AG09309 (cell line): ENCODE data around the gene SAMMSON.

Experiments
- DNase-seq: peaks from one replicate; pipeline ENCODE4 v3.0.0-alpha.2; 2010; ENCODE audit warnings: low read depth
- H3K4me3 ChIP-seq: 2 replicates; pipeline ENCODE4 v1.5.1; 2011; ENCODE audit warnings: mild to moderate bottlenecking, low read depth, low read length, moderate library complexity; ENCODE audit not compliant: control insufficient read depth
- CTCF ChIP-seq: IDR thresholded peaks from 2 replicates; pipeline ENCODE4 v1.5.1; 2011; ENCODE audit warnings: mild to moderate bottlenecking, low read depth, low read length, inconsistent platforms; ENCODE audit not compliant: insufficient read depth, control insufficient read depth; ENCODE audit errors: missing control alignments

SAMMSON gene

GRCh38 chr3:69970827-69971226 is 28.7 kb upstream of the SAMMSON start:
- no peak overlapping the region for H3K4me3 ChIP-seq
- no peak for DNase-seq
- TF ChIP-seq CTCF = no peak

GRCh38 chr3:69972672-69973071 is 26.9 kb upstream of the SAMMSON start:
- no peak overlapping the region for H3K4me3 ChIP-seq
- no peak for TF ChIP-seq CTCF
- DNase-seq = no peak

- DNase-seq = no peak
- H3K4me3 ChIP-seq = no peak overlapping the region
- TF ChIP-seq CTCF = no peak
Measured at GRCh38 chr3:69976021-69976420, 23.5 kb upstream of the SAMMSON start.

GRCh38 chr3:69983546-69984265 is 15.8 kb upstream of the SAMMSON start:
- H3K4me3 ChIP-seq = no peak overlapping the region
- DNase-seq = no peak
- TF ChIP-seq CTCF = no peak

- no peak for DNase-seq
- TF ChIP-seq CTCF = no peak
- H3K4me3 ChIP-seq = no peak overlapping the region
Measured at GRCh38 chr3:69985266-69985665, 14.3 kb upstream of the SAMMSON start.

- TF ChIP-seq CTCF = no peak
- no peak for DNase-seq
- no peak overlapping the region for H3K4me3 ChIP-seq
Measured at GRCh38 chr3:69986419-69986818, 13.1 kb upstream of the SAMMSON start.

GRCh38 chr3:69987833-69988232 is 11.7 kb upstream of the SAMMSON start:
- no peak overlapping the region for H3K4me3 ChIP-seq
- TF ChIP-seq CTCF = no peak
- no peak for DNase-seq
